HCT116 (cell line): ENCODE measurements around the gene HOXA7.

Source experiments
- CTCF ChIP-seq, 3 experiments: fragments of 200-600 bp in 1 of 3; sonication (generic) in 1 of 3; IDR thresholded peaks in 2 of 3; conservative IDR thresholded peaks in 1 of 3; 2 replicates each; pipeline ENCODE4 v1.5.1; 2012 to 2017; ENCODE audit warnings: low read depth in 2 of 3, low read length in 2 of 3, antibody characterized with exemption in 1 of 3, borderline replicate concordance in 1 of 3, control low read depth in 1 of 3, mild to moderate bottlenecking in 1 of 3, mixed read lengths in 1 of 3, mixed run types in 1 of 3, moderate library complexity in 1 of 3; ENCODE audit not compliant: insufficient read depth in 1 of 3
- POLR2A ChIP-seq: IDR thresholded peaks from 2 replicates; pipeline ENCODE4 v1.7.0; 2011; ENCODE audit warnings: borderline replicate concordance; ENCODE audit not compliant: insufficient read depth, insufficient read length; ENCODE audit errors: extremely low read depth
- YY1 ChIP-seq: IDR thresholded peaks from 2 replicates; pipeline ENCODE4 v1.6.1; 2011; ENCODE audit warnings: low read length, low read depth, moderate library complexity, mild to moderate bottlenecking; ENCODE audit not compliant: insufficient replicate concordance; ENCODE audit errors: extremely low read depth
- TF ChIP-seq, protein P1 (sequence below): IDR thresholded peaks from 2 replicates; pipeline ENCODE4 v1.6.1; 2012

DNA sequence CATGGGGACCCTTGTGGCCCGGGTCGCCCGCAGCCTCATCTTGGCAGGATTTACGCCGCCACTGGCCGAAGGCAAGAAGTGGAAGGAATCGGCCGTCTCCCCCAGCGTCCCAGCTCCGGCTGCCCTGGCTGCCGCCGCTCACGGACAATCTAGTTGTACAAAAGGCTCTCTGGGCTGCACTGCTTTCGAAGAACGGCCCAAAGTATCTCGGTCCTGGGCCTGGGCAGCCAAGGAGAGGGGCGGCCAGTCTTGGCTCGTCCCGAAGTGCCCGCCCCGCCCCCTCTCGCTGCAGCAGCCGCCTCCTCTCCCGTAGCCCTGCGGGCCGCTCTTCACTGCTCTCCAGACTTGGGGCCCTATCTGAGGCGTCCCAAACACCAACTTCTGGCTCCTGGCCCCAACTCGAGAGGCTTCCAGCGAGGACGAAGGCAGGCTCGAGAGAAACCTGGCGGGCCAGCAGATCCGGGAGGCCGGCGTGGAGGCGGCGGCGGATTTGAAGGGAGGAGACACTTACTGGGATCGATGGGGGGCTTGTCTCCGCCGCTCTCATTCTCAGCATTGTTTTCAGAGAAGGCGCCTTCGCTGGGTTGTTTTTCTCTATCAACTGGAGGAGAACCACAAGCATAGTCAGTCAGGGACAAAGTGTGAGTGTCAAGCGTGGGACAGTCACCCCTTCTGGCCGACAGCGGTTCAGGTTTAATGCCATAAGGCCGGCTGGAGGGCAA lies 8.1 kb upstream of the HOXA7 start:
- TF ChIP-seq, protein P1, sequence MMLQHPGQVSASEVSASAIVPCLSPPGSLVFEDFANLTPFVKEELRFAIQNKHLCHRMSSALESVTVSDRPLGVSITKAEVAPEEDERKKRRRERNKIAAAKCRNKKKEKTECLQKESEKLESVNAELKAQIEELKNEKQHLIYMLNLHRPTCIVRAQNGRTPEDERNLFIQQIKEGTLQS, result no peak
- TF ChIP-seq POLR2A (no peak), CTCF (IDR thresholded peaks at IDR 0.05 in 2 of 3, conservative IDR thresholded peaks at IDR 0.05 in 1 of 3; ENCODE audit: borderline replicate concordance in 1 of 3, insufficient read depth in 1 of 3, low read depth in 2 of 3, low read length in 2 of 3) (peak in 2 of 3 experiments; percentile 23 to 30; a peak in 2 of 6 replicates), YY1 (no peak)
